BE2C (cell line): ENCODE results near the gene HOATZ.

Source experiments
- DNase-seq: peaks from one replicate; pipeline ENCODE4 v3.0.0-alpha.2; 2020
- H3K27me3 ChIP-seq: fragments of 250-450 bp; sonication (Bioruptor Pico); 2 replicates; pipeline ENCODE4 v1.5.1; 2020; ENCODE audit warnings: mild to moderate bottlenecking
- H3K36me3 ChIP-seq: fragments of 250-450 bp; sonication (Bioruptor Pico); 2 replicates; pipeline ENCODE4 v1.5.1; 2020; ENCODE audit warnings: mild to moderate bottlenecking
- H3K4me1 ChIP-seq: fragments of 250-450 bp; sonication (Bioruptor Pico); 2 replicates; pipeline ENCODE4 v1.5.1; 2020
- H3K4me3 ChIP-seq: 2 replicates; pipeline ENCODE4 v1.5.1; 2011; ENCODE audit warnings: low read depth, low read length
- H3K9me3 ChIP-seq: fragments of 250-450 bp; sonication (Bioruptor Pico); 2 replicates; pipeline ENCODE4 v1.5.1; 2020
- TF ChIP-seq, protein P1 (sequence below): IDR thresholded peaks from 2 replicates; pipeline ENCODE4 v1.5.1; 2012; ENCODE audit warnings: mild to moderate bottlenecking, low read depth, low read length

The HOATZ gene

DNA sequence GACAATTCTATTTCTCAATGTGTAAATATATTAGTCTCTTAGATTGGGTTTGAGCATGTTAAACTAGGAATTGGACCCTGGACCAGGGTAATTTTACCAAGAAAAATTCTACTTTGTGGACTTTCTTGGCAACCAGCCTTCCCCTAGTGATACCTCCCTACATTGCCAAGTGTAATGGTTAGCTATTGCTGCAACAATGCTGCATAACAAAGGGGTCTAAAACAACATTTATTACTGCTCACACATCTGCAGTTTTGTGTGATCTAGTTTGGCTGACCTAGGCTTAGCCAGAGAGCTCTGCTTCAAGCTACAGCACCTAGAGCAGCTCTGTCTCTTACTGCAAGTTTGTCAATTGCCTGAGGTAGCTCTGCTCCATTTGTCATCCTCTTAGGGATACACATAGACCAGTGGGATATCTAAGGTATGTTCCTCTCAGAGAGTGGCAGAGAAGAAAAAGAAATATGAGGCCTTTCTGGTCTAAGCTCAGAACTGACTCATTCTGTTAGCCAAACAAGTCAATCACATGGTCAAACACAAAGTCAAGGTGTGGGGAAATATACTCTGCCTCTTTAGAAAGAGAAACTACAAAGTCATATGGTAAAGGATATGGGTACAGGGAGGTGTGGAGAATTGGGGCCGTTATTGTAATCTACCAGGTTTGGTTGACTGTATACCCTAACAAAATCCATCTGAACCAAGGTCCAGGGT lies 24.0 kb downstream of the HOATZ start:
- no peak for DNase-seq

DNA sequence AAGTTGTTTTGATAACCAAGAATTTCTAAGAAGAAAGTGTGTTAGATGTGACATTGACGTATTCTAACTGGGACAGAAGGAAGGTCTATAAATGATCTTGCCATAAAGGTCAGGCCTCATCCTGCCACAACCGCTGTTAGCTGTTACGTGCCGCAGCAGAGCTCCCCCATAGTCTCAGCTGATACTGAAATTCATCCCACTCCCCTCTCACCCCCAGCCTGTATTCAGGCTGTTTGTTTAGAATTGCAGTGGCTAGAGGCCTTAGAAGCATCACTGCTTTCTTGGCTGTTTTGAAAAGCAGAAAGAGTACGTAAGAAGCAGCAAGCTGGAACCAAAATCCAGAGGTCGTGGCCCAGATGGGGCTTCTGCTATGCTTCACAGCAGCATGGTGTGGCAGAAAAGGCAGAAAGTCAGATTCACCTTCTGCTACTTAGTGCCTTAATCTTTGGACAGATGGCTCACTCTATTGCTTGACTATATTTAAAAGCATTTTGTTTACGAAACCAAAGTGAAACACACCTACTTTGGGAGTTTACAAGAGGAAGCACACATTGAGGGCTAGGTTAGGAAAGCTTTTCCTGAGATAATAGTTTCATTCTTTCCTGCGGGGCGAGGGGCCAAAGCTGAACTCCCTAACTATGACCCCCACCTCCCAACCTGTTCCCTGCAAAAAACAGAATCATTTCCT lies 25.0 kb downstream of the HOATZ start:
- peaks cover 45% of the 10 kb centered on the region for H3K27me3 ChIP-seq

More for the DNA sequence above, 24.0 kb downstream of the HOATZ start:
- Histone ChIP-seq H3K27me3 (peaks cover 55% of the 10 kb centered on the region), H3K36me3 (no peaks in the 10 kb centered on the region), H3K9me3 (no peaks in the 10 kb centered on the region; the same call in 1 of the 2 replicates), H3K4me1 (no peaks in the 10 kb centered on the region), H3K4me3 (no peak overlapping the region)
- TF ChIP-seq, protein P1, sequence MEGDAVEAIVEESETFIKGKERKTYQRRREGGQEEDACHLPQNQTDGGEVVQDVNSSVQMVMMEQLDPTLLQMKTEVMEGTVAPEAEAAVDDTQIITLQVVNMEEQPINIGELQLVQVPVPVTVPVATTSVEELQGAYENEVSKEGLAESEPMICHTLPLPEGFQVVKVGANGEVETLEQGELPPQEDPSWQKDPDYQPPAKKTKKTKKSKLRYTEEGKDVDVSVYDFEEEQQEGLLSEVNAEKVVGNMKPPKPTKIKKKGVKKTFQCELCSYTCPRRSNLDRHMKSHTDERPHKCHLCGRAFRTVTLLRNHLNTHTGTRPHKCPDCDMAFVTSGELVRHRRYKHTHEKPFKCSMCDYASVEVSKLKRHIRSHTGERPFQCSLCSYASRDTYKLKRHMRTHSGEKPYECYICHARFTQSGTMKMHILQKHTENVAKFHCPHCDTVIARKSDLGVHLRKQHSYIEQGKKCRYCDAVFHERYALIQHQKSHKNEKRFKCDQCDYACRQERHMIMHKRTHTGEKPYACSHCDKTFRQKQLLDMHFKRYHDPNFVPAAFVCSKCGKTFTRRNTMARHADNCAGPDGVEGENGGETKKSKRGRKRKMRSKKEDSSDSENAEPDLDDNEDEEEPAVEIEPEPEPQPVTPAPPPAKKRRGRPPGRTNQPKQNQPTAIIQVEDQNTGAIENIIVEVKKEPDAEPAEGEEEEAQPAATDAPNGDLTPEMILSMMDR, result no peak

DNA sequence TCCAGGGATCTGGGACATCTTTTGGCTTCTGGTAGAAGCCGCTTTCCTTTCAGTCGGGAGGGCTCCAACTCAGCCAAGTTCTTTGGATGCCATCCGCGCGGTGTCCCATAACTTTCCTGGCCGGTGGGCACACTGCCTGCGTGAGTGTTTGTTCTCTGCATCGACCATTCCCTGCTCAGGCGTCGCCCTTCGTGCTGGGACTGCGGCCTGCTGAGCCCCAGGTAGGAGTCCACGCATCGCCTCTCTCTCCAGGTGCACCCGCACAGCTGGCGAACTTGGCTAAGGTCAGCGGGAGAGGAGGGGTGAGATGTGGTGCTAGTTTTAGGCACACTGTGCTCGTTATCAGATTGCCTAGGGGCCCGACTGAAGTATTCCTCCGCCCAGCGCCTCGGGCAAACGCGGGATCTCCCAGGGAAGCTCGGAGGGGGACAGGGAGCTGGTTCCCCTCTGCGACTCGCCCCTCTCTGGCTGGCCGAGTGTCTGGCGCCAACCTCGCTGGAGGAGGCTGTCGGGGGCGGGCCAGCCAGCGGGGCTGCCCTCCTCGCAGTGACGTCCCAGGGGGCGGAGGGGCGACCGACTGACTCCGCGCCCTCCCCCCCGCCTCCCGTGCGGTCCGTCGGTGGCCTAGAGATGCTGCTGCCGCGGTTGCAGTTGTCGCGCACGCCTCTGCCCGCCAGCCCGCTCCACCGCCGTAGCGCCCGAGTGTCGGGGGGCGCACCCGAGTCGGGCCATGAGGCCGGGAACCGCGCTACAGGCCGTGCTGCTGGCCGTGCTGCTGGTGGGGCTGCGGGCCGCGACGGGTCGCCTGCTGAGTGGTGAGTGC lies 25.7 kb downstream of the HOATZ start, which contains the start of gene LAYN:
TSS of gene LAYN (plus strand) at position 607 of the 823 bp plus-strand sequence. CDS start at position 731, 124 bp downstream.
- TF ChIP-seq, protein P1, result no peak
- Histone ChIP-seq H3K27me3 (peaks cover 40% of the 10 kb centered on the region), H3K4me3 (peak within 1 kb of the TSS; percentile 47), H3K36me3 (no peaks in the 10 kb centered on the region), H3K9me3 (no peaks in the 10 kb centered on the region; the same call in 1 of the 2 replicates), H3K4me1 (no peaks in the 10 kb centered on the region)
- peak; percentile 76 for DNase-seq

More for the DNA sequence above, 25.0 kb downstream of the HOATZ start:
- TF ChIP-seq, protein P1, result no peak
- DNase-seq, result no peak
- no peak overlapping the region for H3K4me3 ChIP-seq
- H3K36me3 ChIP-seq, result no peaks in the 10 kb centered on the region
- no peaks in the 10 kb centered on the region for H3K4me1 ChIP-seq
- no peaks in the 10 kb centered on the region; the same call in 1 of the 2 replicates for H3K9me3 ChIP-seq

DNA sequence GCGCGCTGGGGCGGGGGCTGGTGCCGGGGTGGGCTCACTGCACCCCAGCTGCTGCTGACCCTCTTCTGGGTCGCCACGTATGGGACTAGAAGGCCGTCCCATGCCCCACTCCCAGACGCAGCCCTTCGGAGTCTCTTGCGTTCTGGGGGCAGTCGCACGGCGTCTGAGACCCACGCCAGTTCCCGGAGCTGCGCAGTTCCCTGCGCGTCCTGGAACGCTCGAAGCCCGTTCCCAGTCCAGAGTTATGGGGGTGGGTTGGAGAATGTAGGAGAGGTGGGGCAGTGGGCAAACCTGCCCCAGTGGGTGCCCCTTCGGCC lies 26.3 kb downstream of the HOATZ start:
- TF ChIP-seq, protein P1, result no peak
- Histone ChIP-seq H3K27me3 (peaks cover 35% of the 10 kb centered on the region), H3K4me3 (peak overlapping the region; percentile 47), H3K36me3 (no peaks in the 10 kb centered on the region), H3K4me1 (no peaks in the 10 kb centered on the region), H3K9me3 (no peaks in the 10 kb centered on the region; the same call in 1 of the 2 replicates)
- DNase-seq, result no peak

DNA sequence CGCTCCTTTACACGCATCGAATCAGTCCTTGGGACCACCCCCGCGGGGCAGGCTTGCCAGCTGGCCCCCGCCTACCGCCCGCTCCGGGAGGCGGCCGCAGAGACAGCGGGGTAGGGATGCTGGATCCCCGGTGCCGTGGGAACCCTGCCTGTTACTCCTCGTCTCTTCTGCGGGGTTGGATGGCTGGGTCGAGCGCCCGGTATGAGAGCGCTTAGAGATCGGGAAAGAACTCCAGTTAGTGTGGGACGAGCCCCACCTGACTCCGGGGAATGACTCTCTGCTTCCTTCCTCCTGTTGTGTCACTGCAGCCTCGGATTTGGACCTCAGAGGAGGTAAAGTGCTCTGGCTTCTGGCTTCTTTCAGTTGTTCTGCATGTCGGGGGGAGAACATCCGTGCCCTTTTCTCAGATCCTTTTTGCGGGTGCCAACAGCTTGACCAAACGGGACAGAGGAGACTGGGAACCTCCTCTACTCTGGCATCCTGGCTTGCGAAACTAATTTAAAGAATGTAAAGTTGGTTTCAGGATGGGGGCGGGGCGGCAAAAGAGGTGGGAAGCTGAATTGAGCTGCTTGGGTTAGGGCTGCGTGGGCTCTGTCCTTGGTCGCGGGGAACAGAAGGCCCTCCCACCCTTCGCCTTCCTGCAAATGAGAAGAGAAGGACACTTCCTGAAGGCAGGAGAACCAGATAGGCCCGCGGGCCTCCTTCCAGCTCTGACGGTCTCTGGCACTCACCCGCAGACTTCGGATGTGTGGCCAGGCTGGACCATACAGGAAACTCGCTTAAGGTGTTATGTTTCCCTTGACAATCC lies 26.9 kb downstream of the HOATZ start:
- H3K27me3 ChIP-seq, result peaks cover 29% of the 10 kb centered on the region
- H3K4me3 ChIP-seq, result no peak overlapping the region; the same call in 1 of the 2 replicates
- no peaks in the 10 kb centered on the region for H3K4me1 ChIP-seq
- TF ChIP-seq, protein P1, result no peak
- DNase-seq, result no peak
- no peaks in the 10 kb centered on the region for H3K36me3 ChIP-seq
- H3K9me3 ChIP-seq, result no peaks in the 10 kb centered on the region; the same call in 1 of the 2 replicates
